Loucy (cell line): ENCODE data around the gene RBMS3.

Source experiments
- H2AFZ ChIP-seq: fragments of 200-600 bp; sonication (generic); 2 replicates; pipeline ENCODE4 v1.6.0; 2016; ENCODE audit warnings: antibody characterized with exemption, mild to moderate bottlenecking, low read length, moderate library complexity
- H3F3A ChIP-seq: fragments of 200-600 bp; 2 replicates; pipeline ENCODE4 v1.6.0; 2016; ENCODE audit warnings: antibody characterized with exemption, low read depth, mild to moderate bottlenecking
- H3K27me3 ChIP-seq: fragments of 200-600 bp; sonication (generic); 2 replicates; pipeline ENCODE4 v1.6.1; 2014; ENCODE audit warnings: low read length, mild to moderate bottlenecking; ENCODE audit not compliant: insufficient read depth, poor library complexity, severe bottlenecking
- H3K36me3 ChIP-seq: fragments of 200-600 bp; sonication (generic); 2 replicates; pipeline ENCODE4 v1.6.1; 2016; ENCODE audit warnings: low read length; ENCODE audit not compliant: insufficient read depth
- H3K4me1 ChIP-seq: fragments of 200-600 bp; sonication (generic); 2 replicates; pipeline ENCODE4 v1.5.1; 2014; ENCODE audit warnings: low read length, mild to moderate bottlenecking; ENCODE audit not compliant: insufficient read depth, poor library complexity, severe bottlenecking
- H3K4me2 ChIP-seq: fragments of 200-600 bp; sonication (generic); 2 replicates; pipeline ENCODE4 v1.6.0; 2014; ENCODE audit warnings: antibody characterized with exemption, low read length, low read depth, mild to moderate bottlenecking; ENCODE audit not compliant: poor library complexity, severe bottlenecking
- H3K4me3 ChIP-seq: fragments of 200-600 bp; sonication (generic); 2 replicates; pipeline ENCODE4 v1.5.1; 2014; ENCODE audit warnings: low read length, mild to moderate bottlenecking, mixed read lengths; ENCODE audit not compliant: poor library complexity, severe bottlenecking
- H3K79me2 ChIP-seq: fragments of 200-600 bp; sonication (generic); 2 replicates; pipeline ENCODE4 v1.6.1; 2014; ENCODE audit warnings: low read length; ENCODE audit not compliant: insufficient read depth
- H3K9ac ChIP-seq: fragments of 200-600 bp; sonication (generic); 2 replicates; pipeline ENCODE4 v1.6.0; 2014; ENCODE audit warnings: mild to moderate bottlenecking, low read depth, low read length, moderate library complexity; ENCODE audit not compliant: poor library complexity, severe bottlenecking
- H3K9me2 ChIP-seq: fragments of 200-600 bp; sonication (generic); replicated peaks from 2 replicates; pipeline ENCODE4 v1.6.1; 2016; ENCODE audit warnings: low read depth, low read length, mixed read lengths
- H3K9me3 ChIP-seq: fragments of 200-600 bp; sonication (generic); 2 replicates; pipeline ENCODE4 v1.6.1; 2014; ENCODE audit warnings: mild to moderate bottlenecking, antibody characterized with exemption, low read length, low read depth; ENCODE audit not compliant: insufficient read depth
- H4K20me1 ChIP-seq: fragments of 200-600 bp; sonication (generic); 2 replicates; pipeline ENCODE4 v1.6.0; 2014; ENCODE audit warnings: antibody characterized with exemption, low read length, mild to moderate bottlenecking; ENCODE audit not compliant: insufficient read depth, poor library complexity, severe bottlenecking
- EZH2phosphoT487 ChIP-seq: fragments of 200-600 bp; IDR thresholded peaks from 2 replicates; pipeline ENCODE4 v1.6.1; 2018; ENCODE audit warnings: antibody characterized with exemption, mild to moderate bottlenecking, moderate library complexity, borderline replicate concordance
- TF ChIP-seq, protein P1 (sequence below): fragments of 200-600 bp; sonication (generic); conservative IDR thresholded peaks from 2 replicates; pipeline ENCODE4 v1.5.1; 2014; ENCODE audit warnings: mild to moderate bottlenecking, antibody characterized with exemption, low read length

The RBMS3 gene

GRCh38 chr3:29412110-29412509 is 131.2 kb downstream of the RBMS3 start:
- Histone ChIP-seq H4K20me1 (no peaks in the 10 kb centered on the region), H3K9me3 (no peaks in the 10 kb centered on the region), H3K9me2 (no peaks in the 10 kb centered on the region), H3K27me3 (no peaks in the 10 kb centered on the region), H3K4me2 (no peak overlapping the region), H3K36me3 (no peaks in the 10 kb centered on the region), H3K4me3 (no peak overlapping the region), H3F3A (no peaks in the 10 kb centered on the region), H2AFZ (no peak overlapping the region), H3K9ac (no peak overlapping the region), H3K4me1 (no peaks in the 10 kb centered on the region), H3K79me2 (no peaks in the 10 kb centered on the region)
- no peak for TF ChIP-seq EZH2phosphoT487
- TF ChIP-seq, protein P1, sequence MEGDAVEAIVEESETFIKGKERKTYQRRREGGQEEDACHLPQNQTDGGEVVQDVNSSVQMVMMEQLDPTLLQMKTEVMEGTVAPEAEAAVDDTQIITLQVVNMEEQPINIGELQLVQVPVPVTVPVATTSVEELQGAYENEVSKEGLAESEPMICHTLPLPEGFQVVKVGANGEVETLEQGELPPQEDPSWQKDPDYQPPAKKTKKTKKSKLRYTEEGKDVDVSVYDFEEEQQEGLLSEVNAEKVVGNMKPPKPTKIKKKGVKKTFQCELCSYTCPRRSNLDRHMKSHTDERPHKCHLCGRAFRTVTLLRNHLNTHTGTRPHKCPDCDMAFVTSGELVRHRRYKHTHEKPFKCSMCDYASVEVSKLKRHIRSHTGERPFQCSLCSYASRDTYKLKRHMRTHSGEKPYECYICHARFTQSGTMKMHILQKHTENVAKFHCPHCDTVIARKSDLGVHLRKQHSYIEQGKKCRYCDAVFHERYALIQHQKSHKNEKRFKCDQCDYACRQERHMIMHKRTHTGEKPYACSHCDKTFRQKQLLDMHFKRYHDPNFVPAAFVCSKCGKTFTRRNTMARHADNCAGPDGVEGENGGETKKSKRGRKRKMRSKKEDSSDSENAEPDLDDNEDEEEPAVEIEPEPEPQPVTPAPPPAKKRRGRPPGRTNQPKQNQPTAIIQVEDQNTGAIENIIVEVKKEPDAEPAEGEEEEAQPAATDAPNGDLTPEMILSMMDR = no peak

- Histone ChIP-seq H2AFZ (no peak overlapping the region), H3K9ac (no peak overlapping the region)
These were observed 133.8 kb downstream of the RBMS3 start for GRCh38 chr3:29414468-29415224.

GRCh38 chr3:29415482-29416223 is 134.8 kb downstream of the RBMS3 start:
- no peaks in the 10 kb centered on the region for H3K36me3 ChIP-seq
- TF ChIP-seq, protein P1 = no peak
- TF ChIP-seq EZH2phosphoT487 = no peak

More at GRCh38 chr3:29414468-29415224, 133.8 kb downstream of the RBMS3 start:
- Histone ChIP-seq H3K4me2 (no peak overlapping the region), H3K9me2 (no peaks in the 10 kb centered on the region), H3K9me3 (no peaks in the 10 kb centered on the region), H3K36me3 (no peaks in the 10 kb centered on the region), H3K4me1 (no peaks in the 10 kb centered on the region), H3F3A (no peaks in the 10 kb centered on the region), H3K4me3 (no peak overlapping the region), H3K79me2 (no peaks in the 10 kb centered on the region), H3K27me3 (no peaks in the 10 kb centered on the region), H4K20me1 (no peaks in the 10 kb centered on the region)
- TF ChIP-seq, protein P1 = no peak

More at GRCh38 chr3:29415482-29416223, 134.8 kb downstream of the RBMS3 start:
- Histone ChIP-seq H3K4me3 (no peak overlapping the region), H2AFZ (no peak overlapping the region), H3K9ac (no peak overlapping the region), H3K79me2 (no peaks in the 10 kb centered on the region), H4K20me1 (no peaks in the 10 kb centered on the region), H3K27me3 (no peaks in the 10 kb centered on the region), H3K9me3 (no peaks in the 10 kb centered on the region), H3F3A (no peaks in the 10 kb centered on the region), H3K9me2 (no peaks in the 10 kb centered on the region), H3K4me2 (no peak overlapping the region), H3K4me1 (no peaks in the 10 kb centered on the region)
